HG03039 (cell line): ENCODE results near the gene KCNK4.
"Not testable (repeated sequence)": the region's sequence is repeated elsewhere in the genome, so short reads cannot be mapped to it uniquely, and the experiment has no call there.

Source experiments
- ATAC-seq: cut with Tn5 transposase; IDR thresholded peaks from one replicate; pipeline ENCODE4 v1.9.1; 2021; ENCODE audit warnings: mild to moderate bottlenecking, moderate library complexity; ENCODE audit not compliant: unreplicated experiment

The KCNK4 gene

GRCh38 chr11:64291262-64291751 is at the start of gene KCNK4:
Gene KCNK4 (plus strand): TSS chr11:64291302. CDS start chr11:64293019, 1,717 bp downstream.
- ATAC-seq, result no peak

DNA sequence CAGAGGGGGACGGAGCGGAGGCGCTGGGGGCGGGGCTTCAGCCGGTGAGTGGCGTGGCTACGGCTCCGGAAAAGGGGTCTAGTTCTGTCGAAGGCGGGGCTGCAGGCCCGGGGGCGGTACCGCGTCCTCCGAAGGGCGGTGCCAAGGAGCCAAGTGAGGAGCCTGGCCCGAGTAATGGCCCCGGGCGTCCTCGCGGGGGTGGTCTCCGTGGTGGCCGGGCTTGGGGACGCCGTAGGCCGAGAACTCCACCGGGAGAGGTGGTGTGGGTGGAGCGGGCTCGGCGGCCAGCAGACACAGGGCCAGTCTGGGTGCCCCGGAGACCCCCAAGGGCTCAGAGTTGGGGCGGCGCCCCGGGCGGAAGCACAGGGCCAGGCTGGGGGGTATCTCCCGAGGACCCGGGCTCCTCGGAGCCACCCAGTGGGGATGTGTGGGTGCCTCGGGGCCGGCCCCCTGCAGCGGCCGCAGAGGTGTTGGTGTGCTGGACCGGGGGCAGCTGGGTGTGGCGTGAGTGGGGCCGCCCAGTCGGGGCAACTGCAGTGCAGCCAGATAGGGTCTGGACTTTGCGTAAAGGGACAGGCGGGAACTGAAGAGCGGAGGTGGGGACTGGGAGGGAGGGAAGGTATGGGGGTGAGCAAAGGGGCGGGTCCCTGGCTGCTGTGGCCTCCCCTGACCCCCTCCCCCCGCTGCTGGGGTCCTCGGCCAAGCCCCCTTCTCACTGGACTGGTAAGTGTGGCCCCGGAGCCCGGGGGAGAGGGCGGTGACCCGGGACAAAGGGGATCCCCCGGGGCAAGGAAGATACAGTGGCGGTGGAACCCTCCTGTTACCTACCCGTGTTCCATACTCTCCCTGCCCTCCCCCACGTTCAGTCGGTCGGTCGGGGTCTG is 49.4 kb upstream of the KCNK4 start:
- ATAC-seq, result peak; percentile 6

GRCh38 chr11:64243236-64243854 is 47.8 kb upstream of the KCNK4 start:
- ATAC-seq, result no peak

GRCh38 chr11:64244107-64244506 is 47.0 kb upstream of the KCNK4 start:
- no peak for ATAC-seq

DNA sequence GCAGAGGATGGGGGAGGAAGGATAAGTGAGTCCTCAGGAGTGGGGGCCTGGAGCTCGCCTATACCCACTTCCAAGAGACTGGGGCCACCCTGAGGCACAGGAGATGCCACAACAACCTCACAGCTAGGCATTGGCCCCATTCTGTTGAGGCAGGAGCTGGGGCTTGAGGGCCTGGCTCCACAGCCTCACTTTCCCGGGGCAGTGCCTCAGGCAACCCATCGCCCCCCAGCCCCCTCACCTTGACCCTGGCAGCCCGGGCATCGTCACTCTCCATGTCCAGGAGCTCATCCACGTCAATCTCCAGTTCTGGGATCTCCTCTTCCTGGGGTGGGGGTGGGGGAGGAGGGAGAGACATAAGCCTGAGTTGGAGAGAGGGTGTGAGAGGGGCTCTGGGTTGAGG is 46.1 kb upstream of the KCNK4 start:
- no peak for ATAC-seq

DNA sequence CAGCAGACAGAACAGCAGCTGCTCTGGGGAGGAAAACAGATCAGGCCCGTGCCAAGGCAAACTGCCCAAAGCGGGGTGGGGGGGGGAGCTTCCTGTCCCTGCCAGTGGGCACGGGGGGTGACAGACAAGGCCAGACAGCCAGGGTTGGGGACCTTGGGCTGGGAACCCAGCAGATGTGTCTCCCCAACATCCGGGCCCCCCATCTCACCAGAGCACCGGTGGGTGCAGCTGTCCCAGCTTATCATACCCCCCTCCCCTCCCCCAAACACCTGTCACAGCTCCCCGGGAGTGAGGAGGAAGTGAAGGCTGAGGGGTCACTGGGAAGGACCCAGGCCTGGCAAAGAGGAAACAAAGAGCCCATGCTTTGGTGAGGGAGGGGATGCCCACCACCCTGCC is 45.7 kb upstream of the KCNK4 start:
- ATAC-seq, result no peak

- ATAC-seq, result no peak
These were observed 45.1 kb upstream of the KCNK4 start for GRCh38 chr11:64245797-64246620.

DNA sequence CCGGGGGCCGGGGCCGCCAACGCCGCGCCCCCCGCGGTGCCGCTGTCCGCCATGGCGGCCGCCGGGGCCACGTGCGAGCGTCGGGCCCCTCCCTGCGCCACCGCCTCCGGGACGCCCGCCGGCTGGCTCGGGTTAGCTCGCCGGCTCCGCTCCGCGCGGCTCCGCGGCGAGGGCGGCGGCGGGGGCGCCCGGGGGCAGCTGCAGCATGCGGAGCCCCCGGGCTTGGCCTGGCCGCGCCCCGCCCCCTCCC is 44.6 kb upstream of the KCNK4 start:
- not testable (repeated sequence) for ATAC-seq

DNA sequence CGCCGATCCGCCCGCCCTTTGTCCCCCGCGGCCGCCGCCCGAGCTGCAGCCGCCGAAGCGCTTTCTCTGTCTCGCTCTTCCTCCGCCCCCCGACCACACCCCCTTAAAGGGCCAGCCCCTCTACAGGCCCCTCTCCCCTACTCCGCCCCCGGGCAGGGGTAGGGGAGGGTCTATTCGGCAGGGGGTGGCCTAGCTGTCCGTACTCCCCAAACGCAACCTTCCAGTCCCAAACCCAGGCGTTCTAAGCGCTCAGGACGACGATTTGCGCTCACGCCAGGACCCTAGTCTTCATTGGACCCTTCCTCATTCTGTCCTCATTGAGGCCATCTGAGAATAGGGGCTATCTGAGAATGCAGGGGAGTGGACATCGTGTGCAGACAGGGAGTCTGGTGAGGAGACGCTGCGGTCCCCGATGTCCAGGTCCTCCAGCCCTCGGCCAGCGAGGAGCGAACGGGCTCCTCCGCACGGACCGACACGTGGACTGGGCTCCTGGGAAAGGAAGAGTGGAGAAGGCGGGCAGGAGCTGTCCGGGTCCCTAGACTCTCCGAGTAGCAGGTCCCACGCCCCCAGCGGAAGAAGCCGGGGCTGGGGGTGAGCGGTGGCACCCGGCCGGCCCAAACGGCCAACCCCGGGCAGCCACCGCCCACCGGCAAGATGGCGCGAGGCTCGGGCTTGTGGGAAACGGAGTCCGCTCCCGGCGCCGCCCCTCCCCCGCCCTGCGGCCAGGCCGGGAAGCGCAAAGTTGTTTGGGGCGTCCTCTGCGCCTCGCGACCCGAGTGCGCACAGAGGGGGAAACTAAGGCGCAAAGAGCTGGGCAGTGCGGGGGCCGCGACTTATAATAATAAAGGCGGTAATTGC is 44.0 kb upstream of the KCNK4 start, which contains the start of gene PPP1R14B:
Gene PPP1R14B, minus strand, starts transcription at position 73 of the 858 bp plus-strand sequence. CDS start 270 bp downstream, outside the sequence.
- ATAC-seq, result no peak

- ATAC-seq, result no peak
These were observed 43.2 kb upstream of the KCNK4 start for GRCh38 chr11:64247729-64248531.

DNA sequence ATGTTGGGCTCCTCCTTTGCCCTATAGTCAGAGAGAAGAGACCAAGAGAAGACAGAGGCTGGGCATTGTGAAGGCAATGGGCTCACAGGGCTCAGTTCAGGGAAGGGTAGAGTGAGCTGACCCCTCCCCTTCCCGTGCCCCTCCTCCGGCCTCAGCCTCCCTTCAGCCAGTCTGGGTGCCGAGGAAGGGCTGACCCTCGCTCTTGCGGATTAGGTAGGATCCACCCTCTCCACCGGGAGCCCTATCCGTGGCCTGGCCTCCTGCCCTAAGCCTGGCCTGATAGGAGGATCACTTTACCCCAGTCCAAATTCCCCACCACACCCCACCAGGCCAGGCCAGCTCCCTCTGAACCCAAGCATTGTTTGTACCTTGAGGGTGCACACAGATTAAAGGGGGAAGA is 42.5 kb upstream of the KCNK4 start:
- ATAC-seq, result no peak

GRCh38 chr11:64249038-64249437 is 42.1 kb upstream of the KCNK4 start:
- no peak for ATAC-seq

DNA sequence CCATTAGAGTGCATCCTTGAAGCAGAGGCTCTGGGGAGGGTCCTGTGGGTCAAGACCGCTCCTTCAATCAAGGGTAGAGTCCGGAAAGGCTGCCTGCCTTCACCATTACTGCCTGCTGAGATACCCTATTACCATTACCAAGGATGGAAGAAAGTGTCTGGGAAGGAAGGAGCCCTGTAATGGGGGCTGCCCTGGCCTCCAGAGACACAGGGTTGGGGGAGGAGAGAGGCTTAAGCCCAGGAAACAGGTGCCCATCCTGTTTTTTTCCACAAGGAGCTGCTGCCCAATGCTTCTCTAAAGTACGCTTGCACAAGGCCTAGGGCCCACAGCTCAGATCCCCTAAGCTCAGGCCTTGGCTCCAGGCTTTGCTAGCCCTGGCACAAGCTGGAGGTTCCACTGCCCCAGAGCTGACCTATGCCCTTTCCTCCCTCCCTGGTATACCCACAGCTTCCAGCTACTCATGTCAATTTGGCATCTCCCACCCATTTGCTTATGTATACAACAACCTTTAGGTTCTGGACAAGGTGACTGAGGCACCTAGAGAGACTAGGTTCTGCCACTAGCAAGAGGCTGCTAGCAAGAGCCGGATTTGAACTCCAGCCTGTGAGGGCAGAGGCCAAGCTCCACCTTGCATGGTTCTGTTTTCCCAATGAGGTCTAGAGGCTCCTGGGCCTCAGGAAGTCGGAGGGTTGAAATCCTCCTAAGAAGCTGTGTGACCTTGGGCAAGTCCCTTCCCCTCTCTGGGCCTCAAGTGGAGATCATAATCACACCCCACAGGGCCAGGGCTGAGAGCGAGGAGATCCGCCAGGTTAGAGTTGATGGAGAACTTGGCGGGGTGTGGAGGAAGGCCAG is 41.3 kb upstream of the KCNK4 start:
- ATAC-seq, result no peak

- no peak for ATAC-seq
These were observed 40.6 kb upstream of the KCNK4 start for GRCh38 chr11:64250415-64251015.

- ATAC-seq, result peak; percentile 40
These were observed 39.9 kb upstream of the KCNK4 start, which contains the start of gene PLCB3 for GRCh38 chr11:64251016-64251752. Gene PLCB3 (plus strand): TSS chr11:64251530. CDS start chr11:64251650, 120 bp downstream.

- ATAC-seq, result no peak
These were observed 39.4 kb upstream of the KCNK4 start for GRCh38 chr11:64251753-64252002.

- no peak for ATAC-seq
These were observed 38.9 kb upstream of the KCNK4 start for GRCh38 chr11:64252003-64252872.
